A673 (cell line): ENCODE data around the gene TMEM212. TPM values are rescaled to one million over a fixed set of nuclear protein-coding genes. Genes with fewer than 3 reads are reported as not detected.

Source experiments
- BruUV-seq: library from RNA; stranded (reverse); fragments of 400-500 nt; replicated peaks from 2 replicates; lab custom pipeline; 2021; lab: Mats Ljungman, UMichigan
- CTCF ChIA-PET: fragments of 300-600 bp; sonication (Branson Sonifier 250); formaldehyde crosslinking; loops from one replicate; lab custom pipeline; 2022; ENCODE audit warnings: antibody characterized with exemption; lab: Charles Lee
- POLR2A ChIA-PET: fragments of 300-600 bp; sonication (Branson Sonifier 250); formaldehyde crosslinking; loops from one replicate; lab custom pipeline; 2022; ENCODE audit warnings: antibody characterized with exemption; ENCODE audit not compliant: low non-redundant PET; lab: Charles Lee
- DNase-seq: peaks from one replicate; pipeline ENCODE4 v3.0.0-alpha.2; 2015; ENCODE audit warnings: low spot score
- H3K27ac ChIP-seq: fragments of 200-600 bp; sonication (generic); 2 replicates; pipeline ENCODE4 v1.5.1; 2016; ENCODE audit warnings: mixed run types, low read depth, mild to moderate bottlenecking, mixed read lengths, antibody characterized with exemption, low read length; ENCODE audit not compliant: poor library complexity, severe bottlenecking
- H3K27me3 ChIP-seq: fragments of 200-600 bp; sonication (generic); replicated peaks from 2 replicates; pipeline ENCODE4 v1.6.1; 2017; ENCODE audit warnings: mixed run types, low read depth, mild to moderate bottlenecking, mixed read lengths, antibody characterized with exemption, low read length; ENCODE audit not compliant: insufficient read depth, poor library complexity
- H3K36me3 ChIP-seq: fragments of 200-600 bp; sonication (generic); 2 replicates; pipeline ENCODE4 v1.6.1; 2016; ENCODE audit warnings: mixed run types, mild to moderate bottlenecking, mixed read lengths, antibody characterized with exemption, low read length; ENCODE audit not compliant: insufficient read depth, poor library complexity, severe bottlenecking
- H3K4me1 ChIP-seq: fragments of 200-600 bp; sonication (generic); 2 replicates; pipeline ENCODE4 v1.6.1; 2017; ENCODE audit warnings: mixed run types, mild to moderate bottlenecking, mixed read lengths, antibody characterized with exemption, low read length; ENCODE audit not compliant: insufficient read depth, poor library complexity, severe bottlenecking
- H3K4me3 ChIP-seq: fragments of 200-600 bp; sonication (generic); 2 replicates; pipeline ENCODE4 v1.5.1; 2016; ENCODE audit warnings: low read depth, mixed run types, mild to moderate bottlenecking, mixed read lengths, low read length; ENCODE audit not compliant: poor library complexity, severe bottlenecking
- H3K9me3 ChIP-seq: fragments of 200-600 bp; sonication (generic); 2 replicates; pipeline ENCODE4 v1.6.1; 2016; ENCODE audit warnings: mixed run types, low read depth, mild to moderate bottlenecking, mixed read lengths, antibody characterized with exemption, low read length; ENCODE audit not compliant: poor library complexity, severe bottlenecking
- CTCF ChIP-seq: fragments of 300-800, 200-600 bp; sonication (generic); conservative IDR thresholded peaks from 2 replicates; pipeline ENCODE4 v1.5.1; 2017; ENCODE audit warnings: low read depth, mild to moderate bottlenecking, antibody characterized with exemption, low read length, moderate library complexity, mixed read lengths
- EZH2 ChIP-seq: fragments of 200-600 bp; sonication (generic); IDR thresholded peaks from 2 replicates; pipeline ENCODE4 v1.6.1; 2017; ENCODE audit warnings: borderline replicate concordance, low read depth, mild to moderate bottlenecking, mixed read lengths, antibody characterized with exemption, low read length; ENCODE audit not compliant: poor library complexity, severe bottlenecking
- intact Hi-C: fragments of 100-400 bp; cut with micrococcal nuclease; formaldehyde crosslinking; loops from one replicate; pipeline ENCODE4 v1.10.0; 2022; ENCODE audit not compliant: unreplicated experiment
- total RNA-seq: library from RNA; stranded (reverse); gene quantifications from 2 replicates; pipeline ENCODE4 v1.2.3, GENCODE V29; 2021

The TMEM212 gene
- total RNA-seq, 1 experiment from 2014 or later: not detected

GRCh38 chr3:171898192-171898591 lies 55.0 kb downstream of the TMEM212 start:
- CTCF ChIA-PET: no interaction called here

GRCh38 chr3:171900446-171900845 lies 57.3 kb downstream of the TMEM212 start:
- H3K4me3 ChIP-seq: no peak overlapping the region
- no peak for DNase-seq
- TF ChIP-seq EZH2: no peak
- TF ChIP-seq CTCF: no peak
- no peaks in the 10 kb centered on the region for H3K36me3 ChIP-seq
- no TSS peak for BruUV-seq
- H3K4me1 ChIP-seq: peaks cover 3% of the 10 kb centered on the region
- CTCF ChIA-PET: no interaction called here
- H3K9me3 ChIP-seq: no peaks in the 10 kb centered on the region
- no peak overlapping the region for H3K27ac ChIP-seq
- no peaks in the 10 kb centered on the region for H3K27me3 ChIP-seq
- POLR2A ChIA-PET: no interaction called here
- intact Hi-C loops: no loop called here

More at GRCh38 chr3:171898192-171898591, 55.0 kb downstream of the TMEM212 start:
- no peak for DNase-seq
- POLR2A ChIA-PET: no interaction called here
- Histone ChIP-seq H3K27me3 (no peaks in the 10 kb centered on the region), H3K36me3 (no peaks in the 10 kb centered on the region), H3K4me1 (peaks cover 4% of the 10 kb centered on the region), H3K27ac (no peak overlapping the region), H3K4me3 (no peak overlapping the region), H3K9me3 (no peaks in the 10 kb centered on the region)
- TF ChIP-seq CTCF (no peak), EZH2 (no peak)
- no TSS peak for BruUV-seq
- intact Hi-C loops: no loop called here

- H3K9me3 ChIP-seq: no peaks in the 10 kb centered on the region
- no peak overlapping the region for H3K27ac ChIP-seq
- TF ChIP-seq CTCF: no peak
- TF ChIP-seq EZH2: no peak
- H3K36me3 ChIP-seq: no peaks in the 10 kb centered on the region
- no peaks in the 10 kb centered on the region for H3K27me3 ChIP-seq
- intact Hi-C loops: no loop called here
- no TSS peak for BruUV-seq
- no peaks in the 10 kb centered on the region for H3K4me1 ChIP-seq
- ChIA-PET POLR2A (no interaction called here), CTCF (no interaction called here)
- no peak overlapping the region for H3K4me3 ChIP-seq
- DNase-seq: no peak
These were observed 58.6 kb downstream of the TMEM212 start for GRCh38 chr3:171901615-171902312.
